PC-3 (cell line): ENCODE data around the gene ATP2A1. TPM values are rescaled to one million over a fixed set of nuclear protein-coding genes. Genes with fewer than 3 reads are reported as not detected.

Experiments used
- ATAC-seq: fragments of 200-7000 bp; cut with Tn5 transposase; 2 replicates; pipeline ENCODE4 v1.9.1; 2020; ENCODE audit warnings: mild to moderate bottlenecking, moderate library complexity
- BruUV-seq: library from RNA; stranded (reverse); fragments of 400-500 nt; replicated peaks from 2 replicates; lab custom pipeline; 2021; lab: Mats Ljungman, UMichigan
- CTCF ChIA-PET: fragments of 300-600 bp; sonication (Branson Sonifier 250); formaldehyde crosslinking; loops from one replicate; lab custom pipeline; 2022; ENCODE audit warnings: antibody characterized with exemption; lab: Charles Lee
- POLR2A ChIA-PET: fragments of 300-600 bp; sonication (Branson Sonifier 250); formaldehyde crosslinking; loops from one replicate; lab custom pipeline; 2022; ENCODE audit warnings: antibody characterized with exemption; ENCODE audit not compliant: unreplicated experiment; lab: Charles Lee
- DNase-seq: peaks from one replicate; pipeline ENCODE4 v3.0.0-alpha.2; 2015
- H2AFZ ChIP-seq: fragments of 300-600 bp; sonication (generic); 2 replicates; pipeline ENCODE4 v1.6.0; 2016; ENCODE audit warnings: antibody characterized with exemption, low read length
- H3F3A ChIP-seq: fragments of 300-600 bp; sonication (generic); one replicate; pipeline ENCODE4 v1.6.0; 2017; ENCODE audit warnings: antibody characterized with exemption, low read length, control low read depth, mild to moderate bottlenecking; ENCODE audit not compliant: unreplicated experiment
- H3K27ac ChIP-seq: fragments of 300-600 bp; sonication (generic); 2 replicates; pipeline ENCODE4 v1.5.1; 2016; ENCODE audit warnings: mild to moderate bottlenecking, low read length
- H3K27me3 ChIP-seq: fragments of 300-600 bp; sonication (generic); 2 replicates; pipeline ENCODE4 v1.6.1; 2016; ENCODE audit warnings: low read length, mixed read lengths
- H3K36me3 ChIP-seq: fragments of 300-600 bp; sonication (generic); 2 replicates; pipeline ENCODE4 v1.6.1; 2016; ENCODE audit warnings: low read depth, mixed run types, low read length, mixed read lengths
- H3K4me1 ChIP-seq: fragments of 300-600 bp; sonication (generic); 2 replicates; pipeline ENCODE4 v1.5.1; 2016; ENCODE audit warnings: low read length; ENCODE audit not compliant: insufficient read depth
- H3K4me2 ChIP-seq: fragments of 300-600 bp; sonication (generic); 2 replicates; pipeline ENCODE4 v1.6.0; 2016; ENCODE audit warnings: low read length
- H3K4me3 ChIP-seq: fragments of 300-600 bp; sonication (generic); 2 replicates; pipeline ENCODE4 v1.5.1; 2016; ENCODE audit warnings: mild to moderate bottlenecking, low read length, mixed read lengths
- H3K79me2 ChIP-seq: fragments of 300-600 bp; sonication (generic); 2 replicates; pipeline ENCODE4 v1.6.1; 2017; ENCODE audit warnings: low read length, mixed read lengths
- H3K9ac ChIP-seq: fragments of 300-600 bp; sonication (generic); 2 replicates; pipeline ENCODE4 v1.6.0; 2016; ENCODE audit warnings: mild to moderate bottlenecking, low read length
- H3K9me2 ChIP-seq: fragments of 300-600 bp; sonication (generic); replicated peaks from 2 replicates; pipeline ENCODE4 v1.6.1; 2016; ENCODE audit warnings: mixed run types, low read length, mixed read lengths
- H3K9me3 ChIP-seq: fragments of 300-600 bp; sonication (generic); 2 replicates; pipeline ENCODE4 v1.6.1; 2016; ENCODE audit warnings: low read length, mixed read lengths
- H4K20me1 ChIP-seq: fragments of 300-600 bp; sonication (generic); 2 replicates; pipeline ENCODE4 v1.6.1; 2016; ENCODE audit warnings: low read length, mixed read lengths
- CTCF ChIP-seq: fragments of 300-600 bp; sonication (generic); conservative IDR thresholded peaks from 2 replicates; pipeline ENCODE4 v1.5.1; 2017; ENCODE audit warnings: antibody characterized with exemption, low read depth, mild to moderate bottlenecking, low read length
- EZH2 ChIP-seq: fragments of 300-600 bp; sonication (generic); IDR thresholded peaks from one replicate; pipeline ENCODE4 v1.6.1; 2017; ENCODE audit warnings: antibody characterized with exemption, mild to moderate bottlenecking, low read length; ENCODE audit not compliant: unreplicated experiment
- EZH2phosphoT487 ChIP-seq: fragments of 300-600 bp; sonication (generic); IDR thresholded peaks from 2 replicates; pipeline ENCODE4 v1.6.1; 2018; ENCODE audit warnings: mild to moderate bottlenecking, antibody characterized with exemption, low read length, borderline replicate concordance
- intact Hi-C: fragments of 100-400 bp; cut with micrococcal nuclease; formaldehyde crosslinking; loops from 2 replicates; pipeline ENCODE4 v1.9.0; 2023
- total RNA-seq: library from RNA; depleted of rRNA; stranded (reverse); fragments of >200 nt; gene quantifications from 2 replicates; pipeline ENCODE4 v1.2.3, GENCODE V29; 2014

Gene ATP2A1
- total RNA-seq, 1 experiment from 2014 or later: 0.87 TPM

- Histone ChIP-seq H3F3A (no peaks in the 10 kb centered on the region), H3K4me3 (no peak overlapping the region), H3K9me3 (no peaks in the 10 kb centered on the region), H3K9me2 (no peaks in the 10 kb centered on the region), H3K27ac (no peak overlapping the region), H2AFZ (no peak overlapping the region), H3K79me2 (no peaks in the 10 kb centered on the region), H3K27me3 (no peaks in the 10 kb centered on the region), H3K4me1 (peaks cover 8% of the 10 kb centered on the region; the same call in 1 of the 2 replicates), H3K9ac (no peak overlapping the region), H3K4me2 (no peak overlapping the region), H4K20me1 (no peaks in the 10 kb centered on the region), H3K36me3 (no peaks in the 10 kb centered on the region; the same call in 1 of the 2 replicates)
- TF ChIP-seq EZH2phosphoT487 (no peak), CTCF (no peak), EZH2 (no peak)
- no TSS peak for BruUV-seq
- DNase-seq: no peak
- intact Hi-C loops: no loop called here
- ChIA-PET POLR2A (no interaction called here), CTCF (no interaction called here)
- ATAC-seq: no peak
These were observed 2.1 kb upstream of the ATP2A1 start for GRCh38 chr16:28876019-28876659.

GRCh38 chr16:28876973-28877654 is 1.2 kb upstream of the ATP2A1 start:
- intact Hi-C loops: no loop called here

More at GRCh38 chr16:28876973-28877654, 1.2 kb upstream of the ATP2A1 start:
- no peaks in the 10 kb centered on the region for H3K9me2 ChIP-seq
- TF ChIP-seq EZH2phosphoT487 (no peak), CTCF (no peak)
- H3K79me2 ChIP-seq: no peaks in the 10 kb centered on the region
- H3K4me1 ChIP-seq: peaks cover 8% of the 10 kb centered on the region; the same call in 1 of the 2 replicates
- ATAC-seq (no peak), DNase-seq (no peak)
- H4K20me1 ChIP-seq: no peaks in the 10 kb centered on the region
- H3K4me3 ChIP-seq: no peak overlapping the region
- no peak overlapping the region for H3K4me2 ChIP-seq
- no peak overlapping the region for H3K9ac ChIP-seq
- POLR2A ChIA-PET: no interaction called here
- no peaks in the 10 kb centered on the region for H3F3A ChIP-seq
- no peaks in the 10 kb centered on the region for H3K27me3 ChIP-seq
- CTCF ChIA-PET: no interaction called here
- H3K9me3 ChIP-seq: no peaks in the 10 kb centered on the region
- H3K36me3 ChIP-seq: no peaks in the 10 kb centered on the region; the same call in 1 of the 2 replicates
- H2AFZ ChIP-seq: no peak overlapping the region
- no TSS peak for BruUV-seq
- H3K27ac ChIP-seq: no peak overlapping the region
